Heart left ventricle (tissue), 16 donors: Measurements from ENCODE around the gene DIS3L2. TPM values are rescaled to one million over a fixed set of nuclear protein-coding genes. Genes with fewer than 3 reads are reported as not detected.
A peak's percentile ranks its signal among the peaks of the same experiment; 100 is the strongest.

Experiments
- ATAC-seq, 4 donors: fragments of 200-7000 bp; cut with Tn5 transposase; one replicate each; pipeline ENCODE4 v1.9.1; 2020 to 2022; ENCODE audit warnings: moderate library complexity in 4 of 4, mild to moderate bottlenecking in 3 of 4, moderate number of reproducible peaks in 1 of 4
- DNase-seq, 5 donors: peaks; one replicate each; pipeline ENCODE4 v3.0.0-alpha.2; 2020
- H3K27ac ChIP-seq, 12 donors: fragments of 200-600 bp; sonication (generic) in 4 of 12; one replicate each; pipeline versions ENCODE4 v1.5.0 to v1.8.0; 2016 to 2022; ENCODE audit warnings: mild to moderate bottlenecking in 2 of 12
- H3K27me3 ChIP-seq, 9 donors: fragments of 200-600 bp; sonication (generic) in 2 of 9; one replicate each; pipeline versions ENCODE4 v1.5.1 to v1.8.0; 2016 to 2022; ENCODE audit warnings: mild to moderate bottlenecking in 3 of 9
- H3K36me3 ChIP-seq, 9 donors: fragments of 200-600 bp; sonication (generic) in 2 of 9; one replicate each; pipeline versions ENCODE4 v1.5.0 to v1.8.0; 2018 to 2022; ENCODE audit warnings: mild to moderate bottlenecking in 2 of 9
- H3K4me1 ChIP-seq, 12 donors: fragments of 200-600 bp; sonication (generic) in 4 of 12; one replicate each; pipeline versions ENCODE4 v1.5.0 to v1.8.0; 2016 to 2022; ENCODE audit warnings: mild to moderate bottlenecking in 3 of 12
- H3K4me3 ChIP-seq, 12 donors: fragments of 200-600 bp; sonication (generic) in 4 of 12; one replicate each; pipeline versions ENCODE4 v1.5.0 to v1.8.0; 2017 to 2022; ENCODE audit warnings: mild to moderate bottlenecking in 9 of 12, moderate library complexity in 4 of 12
- H3K9me3 ChIP-seq, 12 donors: fragments of 200-600 bp; sonication (generic) in 4 of 12; one replicate each; pipeline versions ENCODE4 v1.5.0 to v1.8.0; 2016 to 2022; ENCODE audit warnings: mild to moderate bottlenecking in 1 of 12
- POLR2A ChIP-seq, 2 donors: fragments of 450-650 bp; IDR thresholded peaks; one replicate each; pipeline ENCODE4 v1.6.1; 2017; ENCODE audit warnings: antibody characterized with exemption in 2 of 2, mild to moderate bottlenecking in 2 of 2, moderate library complexity in 2 of 2
- WGBS, 4 donors: extraction: QIAGEN DNeasy Blood & Tissue Kit in 2 of 4; methylation state at CpG; one replicate each; pipeline versions ENCODE4 v1.1.5 to v1.1.7; 2013 to 2018; 5-methylcytosine and 5-hydroxymethylcytosine counted together
- intact Hi-C, 10 donors: fragments of 100-400 bp; cut with DNase I; formaldehyde crosslinking; loops; one replicate each; pipeline versions ENCODE4 v1.11.1 to v1.14.2; 2022
- polyA plus RNA-seq, 2 donors: library from polyadenylated mRNA; stranded (reverse); fragments of 200-250 nt; gene quantifications; one replicate each; pipeline ENCODE4 v1.2.3, GENCODE V29; 2013
- total RNA-seq, 9 donors: library from RNA; depleted of rRNA in 2 of 9; stranded (reverse); fragments of >200 nt in 2 of 9; fragmentation: NEBNext Ultra II Directional in 3 of 9; extraction: Animal tissue kit (Norgen Biotek cat#: 25700) in 3 of 9; gene quantifications; one replicate each; pipeline versions ENCODE4 v1.1.0 to v1.2.4, GENCODE V29; 2016 to 2023
- TF ChIP-seq, protein P1 (sequence below), 12 donors: fragments of 200-600 bp; sonication (generic) in 4 of 12; IDR thresholded peaks; one replicate each; pipeline versions ENCODE4 v1.5.0 to v1.8.0; 2018 to 2022; ENCODE audit warnings: antibody characterized with exemption in 12 of 12, mild to moderate bottlenecking in 5 of 12
- donor health status: ischemic (EF 13 %, LVEDD 7.1; RV severe dilation, severe dysfunction).
- donor health status: healthy with polysubstance abuse.
- donor health status: DM: no; HTN: yes; CAD: no.
- donor health status: DM: no; HTN: no; CAD: no.
- donor health status: ischemic (EF 25% LVEDD 6.9; RV normal size, moderate dysfunction).
- donor health status: ischemic (EF 25% LVEDD 5.7; RV mildly dilated, moderate dysfunction).
- donor health status: healthy.
- donor health status: DM: yes; HTN: yes; CAD: no.
- donor health status: ischemic (EF 35%, LVEDD 5.7; RV mildly dilated, moderate dysfunction).
- donor health status: nonischemic (EF 11% LVEDD 7.7; RV severe dilation, severe dysfunction).
- donor health status: DM: yes; HTN: yes; CAD: no.
- donor health status: PGD.
- donor health status: ischemic (EF 29% LVEDD 5.4; RV normal size, mild dysfunction).
- donor health status: nonischemic (EF 23%, LVEDD 6.1; RV moderate dilation, normal function).

Gene DIS3L2
- total and polyA plus RNA-seq, 11 donors, result 12.4 to 27.3 (median 21.8) TPM

- intact Hi-C loops, result loop anchor here in 1 of 10 donors (5.0 kb wide), 2 partner anchors 56 to 96 kb away; no protein-coding TSS in a partner anchor
- peak overlapping the region in 8 of 12 donors; percentile 34 to 78 (median 66) for H3K27ac ChIP-seq
These were observed 30.0 kb upstream of the DIS3L2 start for GRCh38 chr2:231931481-231931915.

GRCh38 chr2:231932711-231932970, 28.9 kb upstream of the DIS3L2 start:
- no peaks in the 10 kb centered on the region for H3K9me3 ChIP-seq
- TF ChIP-seq, protein P1, sequence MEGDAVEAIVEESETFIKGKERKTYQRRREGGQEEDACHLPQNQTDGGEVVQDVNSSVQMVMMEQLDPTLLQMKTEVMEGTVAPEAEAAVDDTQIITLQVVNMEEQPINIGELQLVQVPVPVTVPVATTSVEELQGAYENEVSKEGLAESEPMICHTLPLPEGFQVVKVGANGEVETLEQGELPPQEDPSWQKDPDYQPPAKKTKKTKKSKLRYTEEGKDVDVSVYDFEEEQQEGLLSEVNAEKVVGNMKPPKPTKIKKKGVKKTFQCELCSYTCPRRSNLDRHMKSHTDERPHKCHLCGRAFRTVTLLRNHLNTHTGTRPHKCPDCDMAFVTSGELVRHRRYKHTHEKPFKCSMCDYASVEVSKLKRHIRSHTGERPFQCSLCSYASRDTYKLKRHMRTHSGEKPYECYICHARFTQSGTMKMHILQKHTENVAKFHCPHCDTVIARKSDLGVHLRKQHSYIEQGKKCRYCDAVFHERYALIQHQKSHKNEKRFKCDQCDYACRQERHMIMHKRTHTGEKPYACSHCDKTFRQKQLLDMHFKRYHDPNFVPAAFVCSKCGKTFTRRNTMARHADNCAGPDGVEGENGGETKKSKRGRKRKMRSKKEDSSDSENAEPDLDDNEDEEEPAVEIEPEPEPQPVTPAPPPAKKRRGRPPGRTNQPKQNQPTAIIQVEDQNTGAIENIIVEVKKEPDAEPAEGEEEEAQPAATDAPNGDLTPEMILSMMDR (IDR thresholded peaks at IDR 0.05), result no peak
- no peak for TF ChIP-seq POLR2A (IDR thresholded peaks at IDR 0.05)
- peak overlapping the region in 1 of 12 donors; percentile 66 for H3K27ac ChIP-seq
- no peaks in the 10 kb centered on the region for H3K36me3 ChIP-seq
- no peak overlapping the region for H3K4me3 ChIP-seq
- H3K27me3 ChIP-seq, result peaks cover 0 to 19% (median 6%) of the 10 kb centered on the region in 9 donors
- ATAC-seq, result no peak
- H3K4me1 ChIP-seq, result peaks cover 0 to 33% (median 9%) of the 10 kb centered on the region in 12 donors
- WGBS, 4 donors, result 83 to 94% (median 89%) methylated on average over 3 of the region's 3 CpGs
- intact Hi-C loops, result loop anchor here in 1 of 10 donors (5.0 kb wide), 2 partner anchors 55 to 95 kb away; no protein-coding TSS in a partner anchor
- DNase-seq, result no peak

More at GRCh38 chr2:231931481-231931915, 30.0 kb upstream of the DIS3L2 start:
- Histone ChIP-seq H3K27me3 (peaks cover 0 to 31% (median 13%) of the 10 kb centered on the region in 9 donors), H3K9me3 (no peaks in the 10 kb centered on the region), H3K4me3 (no peak overlapping the region), H3K4me1 (peaks cover 0 to 41% (median 15%) of the 10 kb centered on the region in 12 donors), H3K36me3 (no peaks in the 10 kb centered on the region)
- ATAC-seq (peak; percentile 12 to 43 (median 34)), DNase-seq (peak in 3 of 5 donors; percentile 44 to 66 (median 63))
- WGBS, 4 donors, result 74 to 87% (median 80%) methylated on average over 7 of the region's 7 CpGs
- no peak for TF ChIP-seq POLR2A (IDR thresholded peaks at IDR 0.05)
- TF ChIP-seq, protein P1 (IDR thresholded peaks at IDR 0.05), result no peak

GRCh38 chr2:231932985-231933915, 28.3 kb upstream of the DIS3L2 start:
- no peak for TF ChIP-seq POLR2A (IDR thresholded peaks at IDR 0.05)
- TF ChIP-seq, protein P1 (IDR thresholded peaks at IDR 0.05), result no peak
- peak overlapping the region in 4 of 12 donors; percentile 19 to 65 (median 38) for H3K27ac ChIP-seq
- intact Hi-C loops, result loop anchor here in 1 of 10 donors (5.0 kb wide), 2 partner anchors 54 to 94 kb away; no protein-coding TSS in a partner anchor

DNA sequence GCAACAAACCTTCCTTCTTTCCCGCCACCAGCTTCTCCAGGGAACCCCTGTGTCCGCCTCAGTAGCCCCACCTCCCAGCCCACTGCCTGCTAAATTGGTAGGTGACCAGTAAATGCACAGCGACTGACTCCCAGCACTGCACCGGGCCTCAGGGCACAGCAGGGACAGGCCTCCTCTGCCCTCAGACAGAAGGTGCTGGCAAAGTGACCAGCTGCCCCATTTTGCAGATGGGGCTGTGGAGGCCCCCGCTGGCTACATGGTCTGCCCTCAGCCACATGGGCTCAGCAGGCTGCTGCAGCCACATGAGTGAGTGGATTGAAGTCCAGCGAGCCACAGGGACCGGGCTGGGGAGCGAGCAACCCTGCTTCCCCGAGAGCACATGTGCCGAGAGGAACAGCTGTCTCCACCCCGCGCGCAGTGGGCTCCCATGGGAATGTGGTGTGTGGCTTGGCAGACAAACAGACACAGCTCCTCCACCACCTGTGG, 27.6 kb upstream of the DIS3L2 start:
- WGBS, 4 donors, result 54 to 69% (median 64%) methylated on average over 10 to 13 of the region's 13 CpGs
- H3K36me3 ChIP-seq, result no peaks in the 10 kb centered on the region
- intact Hi-C loops, result loop anchor here in 1 of 10 donors (5.0 kb wide), 2 partner anchors 53 to 93 kb away; no protein-coding TSS in a partner anchor
- TF ChIP-seq, protein P1 (IDR thresholded peaks at IDR 0.05), result no peak
- no peak for TF ChIP-seq POLR2A (IDR thresholded peaks at IDR 0.05)
- ATAC-seq (peak; percentile 6 to 57 (median 56)), DNase-seq (peak; percentile 73 to 88 (median 84))
- H3K4me3 ChIP-seq, result no peak overlapping the region
- H3K27ac ChIP-seq, result peak overlapping the region in 5 of 12 donors; percentile 29 to 65 (median 48)
- no peaks in the 10 kb centered on the region for H3K9me3 ChIP-seq
- H3K4me1 ChIP-seq, result peaks cover 0 to 33% (median 9%) of the 10 kb centered on the region in 12 donors
- peaks cover 0 to 7% (median 2%) of the 10 kb centered on the region in 9 donors for H3K27me3 ChIP-seq

More at GRCh38 chr2:231932985-231933915, 28.3 kb upstream of the DIS3L2 start:
- no peak for DNase-seq
- no peaks in the 10 kb centered on the region for H3K36me3 ChIP-seq
- no peak for ATAC-seq
- H3K4me3 ChIP-seq, result no peak overlapping the region
- 83 to 89% (median 83%) methylated on average over 13 to 15 of the region's 15 CpGs for WGBS, 4 donors
- H3K9me3 ChIP-seq, result no peaks in the 10 kb centered on the region
- H3K27me3 ChIP-seq, result peaks cover 0 to 13% (median 5%) of the 10 kb centered on the region in 9 donors
- peaks cover 0 to 33% (median 9%) of the 10 kb centered on the region in 12 donors for H3K4me1 ChIP-seq
